Astrocyte (in vitro differentiated cells and primary cell): ENCODE measurements around the gene ANTXR1. TPM values are rescaled to one million over a fixed set of nuclear protein-coding genes. Genes with fewer than 3 reads are reported as not detected.
A peak's percentile ranks its signal among the peaks of the same experiment; 100 is the strongest.

Source experiments
- DNase-seq: peaks from one replicate; pipeline ENCODE4 v3.0.0-alpha.2; 2010; ENCODE audit warnings: low read depth
- FAIRE-seq: peaks from 2 replicates; lab custom pipeline; 2011; peaks lifted over from hg19 to GRCh38; lab: Jason Lieb, UNC
- H2AFZ ChIP-seq: 2 replicates; pipeline ENCODE4 v1.6.0; 2012; ENCODE audit warnings: low read depth, low read length, inconsistent platforms
- H3K27ac ChIP-seq: 2 replicates; pipeline ENCODE4 v1.5.1; 2011; ENCODE audit warnings: low read depth, low read length, inconsistent platforms
- H3K27me3 ChIP-seq: 2 replicates; pipeline ENCODE4 v1.6.0; 2011; ENCODE audit warnings: low read length, inconsistent platforms; ENCODE audit not compliant: insufficient read depth
- H3K36me3 ChIP-seq: 2 replicates; pipeline ENCODE4 v1.5.1; 2011; ENCODE audit warnings: low read length, inconsistent platforms; ENCODE audit not compliant: insufficient read depth
- H3K4me1 ChIP-seq: 2 replicates; pipeline ENCODE4 v1.5.1; 2011; ENCODE audit warnings: low read length, inconsistent platforms; ENCODE audit not compliant: insufficient read depth
- H3K4me2 ChIP-seq: 2 replicates; pipeline ENCODE4 v1.6.0; 2012; ENCODE audit warnings: low read length, inconsistent platforms
- H3K4me3 ChIP-seq: 2 replicates; pipeline ENCODE4 v1.5.1; 2011; ENCODE audit warnings: low read depth, mild to moderate bottlenecking, low read length, inconsistent platforms; ENCODE audit not compliant: insufficient read depth
- H3K79me2 ChIP-seq: 2 replicates; pipeline ENCODE4 v1.6.0; 2012; ENCODE audit warnings: mild to moderate bottlenecking, low read length, inconsistent platforms; ENCODE audit not compliant: insufficient read depth
- H3K9ac ChIP-seq: 2 replicates; pipeline ENCODE4 v1.6.0; 2012; ENCODE audit warnings: mild to moderate bottlenecking, low read length, inconsistent platforms
- H3K9me3 ChIP-seq: 2 replicates; pipeline ENCODE4 v1.5.1; 2012; ENCODE audit warnings: low read depth, mild to moderate bottlenecking, low read length, inconsistent platforms; ENCODE audit not compliant: insufficient read depth
- H4K20me1 ChIP-seq: 2 replicates; pipeline ENCODE4 v1.6.0; 2012; ENCODE audit warnings: low read length, inconsistent platforms; ENCODE audit not compliant: insufficient read depth
- H3K27ac Mint-ChIP-seq: one replicate; pipeline ENCODE4 v1.8.0; 2021; ENCODE audit warnings: mild to moderate bottlenecking, mixed read lengths; ENCODE audit not compliant: unreplicated experiment
- H3K27me3 Mint-ChIP-seq: one replicate; pipeline ENCODE4 v1.8.0; 2021; ENCODE audit warnings: low read depth, mixed read lengths; ENCODE audit not compliant: unreplicated experiment
- H3K36me3 Mint-ChIP-seq: one replicate; pipeline ENCODE4 v1.8.0; 2021; ENCODE audit warnings: low read depth, mixed read lengths; ENCODE audit not compliant: unreplicated experiment
- H3K4me1 Mint-ChIP-seq: one replicate; pipeline ENCODE4 v1.8.0; 2021; ENCODE audit warnings: low read depth, mixed read lengths; ENCODE audit not compliant: unreplicated experiment
- H3K4me3 Mint-ChIP-seq: one replicate; pipeline ENCODE4 v1.8.0; 2021; ENCODE audit warnings: mild to moderate bottlenecking, moderate library complexity, mixed read lengths; ENCODE audit not compliant: unreplicated experiment
- H3K9me3 Mint-ChIP-seq: one replicate; pipeline ENCODE4 v1.8.0; 2021; ENCODE audit warnings: mild to moderate bottlenecking, mixed read lengths; ENCODE audit not compliant: unreplicated experiment
- EZH2 ChIP-seq: IDR thresholded peaks from 2 replicates; pipeline ENCODE4 v1.6.1; 2012; ENCODE audit warnings: mild to moderate bottlenecking, low read length, inconsistent platforms; ENCODE audit not compliant: insufficient read depth
- total RNA-seq: library from RNA; stranded (reverse); gene quantifications from 2 replicates; pipeline ENCODE4 v1.2.1, GENCODE V29; 2021
- TF ChIP-seq, protein P1 (sequence below): IDR thresholded peaks from 2 replicates; pipeline ENCODE4 v1.5.1; 2011; ENCODE audit warnings: low read depth, mild to moderate bottlenecking, inconsistent platforms, low read length, moderate library complexity; ENCODE audit not compliant: insufficient read depth

Gene ANTXR1
- total RNA-seq, 1 donor from 2014 or later: 67.8 TPM

DNA sequence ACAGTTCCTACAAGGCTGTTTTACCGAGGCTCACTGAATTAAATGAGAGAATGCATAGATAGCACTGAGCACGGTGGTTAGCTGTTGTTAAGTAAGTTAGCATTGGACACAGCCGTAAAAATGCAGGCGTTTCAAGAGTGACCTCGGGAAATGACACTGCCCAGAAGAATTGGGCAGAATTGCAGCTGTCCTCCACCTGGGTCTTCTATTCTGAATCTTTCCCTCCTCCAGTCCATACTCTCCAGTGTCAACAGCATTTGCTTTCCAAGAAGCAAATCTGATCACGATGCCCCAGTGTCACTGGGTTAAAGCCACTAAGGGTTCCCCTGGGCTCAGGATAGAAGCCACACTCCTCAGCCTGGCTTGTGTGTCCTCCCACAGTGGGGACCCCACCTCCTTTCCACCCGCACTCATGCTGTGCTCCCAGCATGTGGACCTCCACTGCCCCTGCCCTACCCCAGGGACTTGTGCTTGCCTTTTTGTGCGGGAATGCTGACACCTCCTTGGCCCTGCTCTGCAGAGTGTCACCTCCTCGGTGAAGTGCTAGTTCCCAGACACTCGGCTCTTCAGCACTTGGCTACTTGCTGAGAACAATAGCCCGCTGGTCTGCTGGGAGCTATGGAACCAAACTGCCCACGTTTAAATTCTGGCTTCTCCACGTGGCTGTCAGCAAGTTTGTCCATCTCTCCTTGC, 135.0 kb downstream of the ANTXR1 start:
- Histone ChIP-seq H3K27ac (no peak overlapping the region), H3K27me3 (no peaks in the 10 kb centered on the region), H3K79me2 (no peaks in the 10 kb centered on the region), H3K36me3 (no peaks in the 10 kb centered on the region), H3K4me1 (peaks cover 21% of the 10 kb centered on the region), H3K4me2 (no peak overlapping the region), H4K20me1 (no peaks in the 10 kb centered on the region), H2AFZ (no peak overlapping the region), H3K9ac (no peak overlapping the region), H3K4me3 (no peak overlapping the region), H3K9me3 (peaks cover 3% of the 10 kb centered on the region)
- no peak overlapping the region for H3K4me3 Mint-ChIP-seq
- no peaks in the 10 kb centered on the region for H3K9me3 Mint-ChIP-seq
- H3K36me3 Mint-ChIP-seq: peaks cover 15% of the 10 kb centered on the region
- no peak for FAIRE-seq
- H3K27me3 Mint-ChIP-seq: no peaks in the 10 kb centered on the region
- no peak for DNase-seq
- TF ChIP-seq EZH2: no peak
- TF ChIP-seq, protein P1, sequence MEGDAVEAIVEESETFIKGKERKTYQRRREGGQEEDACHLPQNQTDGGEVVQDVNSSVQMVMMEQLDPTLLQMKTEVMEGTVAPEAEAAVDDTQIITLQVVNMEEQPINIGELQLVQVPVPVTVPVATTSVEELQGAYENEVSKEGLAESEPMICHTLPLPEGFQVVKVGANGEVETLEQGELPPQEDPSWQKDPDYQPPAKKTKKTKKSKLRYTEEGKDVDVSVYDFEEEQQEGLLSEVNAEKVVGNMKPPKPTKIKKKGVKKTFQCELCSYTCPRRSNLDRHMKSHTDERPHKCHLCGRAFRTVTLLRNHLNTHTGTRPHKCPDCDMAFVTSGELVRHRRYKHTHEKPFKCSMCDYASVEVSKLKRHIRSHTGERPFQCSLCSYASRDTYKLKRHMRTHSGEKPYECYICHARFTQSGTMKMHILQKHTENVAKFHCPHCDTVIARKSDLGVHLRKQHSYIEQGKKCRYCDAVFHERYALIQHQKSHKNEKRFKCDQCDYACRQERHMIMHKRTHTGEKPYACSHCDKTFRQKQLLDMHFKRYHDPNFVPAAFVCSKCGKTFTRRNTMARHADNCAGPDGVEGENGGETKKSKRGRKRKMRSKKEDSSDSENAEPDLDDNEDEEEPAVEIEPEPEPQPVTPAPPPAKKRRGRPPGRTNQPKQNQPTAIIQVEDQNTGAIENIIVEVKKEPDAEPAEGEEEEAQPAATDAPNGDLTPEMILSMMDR: no peak
- no peak overlapping the region for H3K27ac Mint-ChIP-seq
- peaks cover 28% of the 10 kb centered on the region for H3K4me1 Mint-ChIP-seq

DNA sequence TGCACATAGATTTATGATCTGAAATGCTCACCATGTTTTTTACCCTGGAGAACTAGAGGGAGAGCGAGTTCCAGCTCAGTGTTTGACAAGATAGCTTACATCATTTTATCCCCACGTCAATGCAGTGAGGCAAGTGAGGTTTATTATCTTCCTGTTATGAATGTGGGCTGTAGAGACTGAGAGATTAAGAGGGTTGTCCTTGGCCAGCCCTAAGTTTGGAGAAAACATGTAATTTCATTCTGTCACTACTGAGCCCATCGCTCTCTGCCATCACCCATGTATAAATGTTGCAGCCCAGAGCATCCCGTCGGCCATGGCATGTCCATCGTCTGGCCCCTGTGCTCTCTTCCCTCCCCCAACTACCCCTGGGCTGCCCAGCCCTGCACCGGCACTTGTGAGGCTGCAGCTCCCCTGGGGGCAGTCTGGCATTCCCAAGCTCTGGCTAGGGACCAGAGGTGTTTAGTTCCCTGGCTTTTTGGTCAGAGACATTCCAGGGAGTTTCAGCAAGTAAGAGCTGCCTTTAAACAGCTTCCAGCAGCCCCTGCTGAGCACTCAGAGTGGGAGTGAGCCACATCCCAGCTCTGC, 136.7 kb downstream of the ANTXR1 start:
- TF ChIP-seq, protein P1: no peak
- TF ChIP-seq EZH2: no peak
- peak overlapping the region; percentile 29 for H3K9ac ChIP-seq
- H4K20me1 ChIP-seq: no peaks in the 10 kb centered on the region
- Mint-ChIP-seq H3K4me3 (no peak overlapping the region), H3K9me3 (no peaks in the 10 kb centered on the region), H3K36me3 (peaks cover 16% of the 10 kb centered on the region), H3K27me3 (no peaks in the 10 kb centered on the region), H3K4me1 (peaks cover 11% of the 10 kb centered on the region), H3K27ac (no peak overlapping the region)
- no peak overlapping the region for H3K4me3 ChIP-seq
- H3K9me3 ChIP-seq: peaks cover 6% of the 10 kb centered on the region
- H3K4me1 ChIP-seq: peaks cover 9% of the 10 kb centered on the region
- DNase-seq: peak; percentile 74
- peak overlapping the region; percentile 47 for H3K4me2 ChIP-seq
- H2AFZ ChIP-seq: no peak overlapping the region
- H3K27me3 ChIP-seq: no peaks in the 10 kb centered on the region
- H3K79me2 ChIP-seq: no peaks in the 10 kb centered on the region
- no peak overlapping the region for H3K27ac ChIP-seq
- no peaks in the 10 kb centered on the region for H3K36me3 ChIP-seq
- FAIRE-seq: peak; percentile 13

DNA sequence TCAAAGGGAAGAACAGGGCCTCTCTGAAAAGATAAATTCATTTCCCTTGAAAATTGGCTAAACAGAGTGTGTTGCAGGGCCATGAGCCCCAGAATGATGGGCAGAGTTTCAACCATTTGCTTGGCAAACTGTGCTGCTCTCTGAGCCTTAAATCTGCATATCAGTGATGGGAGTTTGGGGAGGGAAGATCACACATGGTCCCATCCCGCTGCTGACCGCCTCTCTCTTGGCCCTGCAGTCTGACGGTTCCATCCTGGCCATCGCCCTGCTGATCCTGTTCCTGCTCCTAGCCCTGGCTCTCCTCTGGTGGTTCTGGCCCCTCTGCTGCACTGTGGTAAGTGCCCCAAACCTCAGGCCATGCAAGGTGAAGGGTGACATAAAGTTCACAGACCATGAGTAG, 139.0 kb downstream of the ANTXR1 start:
- H3K4me1 Mint-ChIP-seq: peaks cover 11% of the 10 kb centered on the region
- Histone ChIP-seq H3K9ac (no peak overlapping the region), H3K36me3 (no peaks in the 10 kb centered on the region), H4K20me1 (no peaks in the 10 kb centered on the region), H3K4me1 (peaks cover 9% of the 10 kb centered on the region), H3K27me3 (no peaks in the 10 kb centered on the region), H2AFZ (no peak overlapping the region), H3K4me2 (no peak overlapping the region), H3K9me3 (peaks cover 6% of the 10 kb centered on the region), H3K79me2 (no peaks in the 10 kb centered on the region), H3K4me3 (no peak overlapping the region), H3K27ac (no peak overlapping the region)
- no peak for TF ChIP-seq EZH2
- TF ChIP-seq, protein P1: no peak
- no peak overlapping the region for H3K27ac Mint-ChIP-seq
- H3K36me3 Mint-ChIP-seq: peaks cover 13% of the 10 kb centered on the region
- no peak overlapping the region for H3K4me3 Mint-ChIP-seq
- no peaks in the 10 kb centered on the region for H3K9me3 Mint-ChIP-seq
- DNase-seq (no peak), FAIRE-seq (no peak)
- no peaks in the 10 kb centered on the region for H3K27me3 Mint-ChIP-seq
